Neural progenitor cell (in vitro differentiated cells): ENCODE measurements around the gene TRMT1. TPM values are rescaled to one million over a fixed set of nuclear protein-coding genes. Genes with fewer than 3 reads are reported as not detected.
A peak's percentile ranks its signal among the peaks of the same experiment; 100 is the strongest.

Experiments
- DNase-seq: peaks from one replicate; pipeline ENCODE4 v3.0.0-alpha.2; 2016; ENCODE audit warnings: low spot score
- H2AFZ ChIP-seq: fragments of 200-600 bp; sonication (generic); replicated peaks from 2 replicates; pipeline ENCODE4 v1.6.1; 2016; ENCODE audit warnings: antibody characterized with exemption
- H3F3A ChIP-seq: fragments of 200-600 bp; sonication (generic); 2 replicates; pipeline ENCODE4 v1.6.1; 2016; ENCODE audit warnings: antibody characterized with exemption, low read depth
- H3K27ac ChIP-seq: fragments of 200-600 bp; sonication (generic); 2 replicates; pipeline ENCODE4 v1.5.1; 2016; ENCODE audit warnings: mild to moderate bottlenecking
- H3K27me3 ChIP-seq: fragments of 200-600 bp; sonication (generic); 2 replicates; pipeline ENCODE4 v1.6.1; 2016; ENCODE audit warnings: mild to moderate bottlenecking, moderate library complexity
- H3K36me3 ChIP-seq: fragments of 200-600 bp; sonication (generic); 2 replicates; pipeline ENCODE4 v1.5.1; 2016
- H3K4me1 ChIP-seq: fragments of 200-600 bp; sonication (generic); 2 replicates; pipeline ENCODE4 v1.6.1; 2016; ENCODE audit warnings: mixed run types
- H3K4me2 ChIP-seq: fragments of 200-600 bp; sonication (generic); 2 replicates; pipeline ENCODE4 v1.6.1; 2016
- H3K4me3 ChIP-seq: fragments of 200-600 bp; sonication (generic); 2 replicates; pipeline ENCODE4 v1.5.1; 2016
- H3K79me2 ChIP-seq: fragments of 200-600 bp; sonication (generic); 2 replicates; pipeline ENCODE4 v1.6.1; 2016; ENCODE audit warnings: low read depth
- H3K9ac ChIP-seq: fragments of 200-600 bp; sonication (generic); 2 replicates; pipeline ENCODE4 v1.6.1; 2016
- H3K9me3 ChIP-seq: fragments of 200-600 bp; sonication (generic); 2 replicates; pipeline ENCODE4 v1.5.1; 2016; ENCODE audit warnings: low read depth
- H4K20me1 ChIP-seq: fragments of 200-600 bp; sonication (generic); 2 replicates; pipeline ENCODE4 v1.6.1; 2016; ENCODE audit warnings: low read depth
- H3K27ac Mint-ChIP-seq: 3 replicates; pipeline ENCODE4 v1.8.0; 2021; ENCODE audit warnings: mixed read lengths
- H3K27me3 Mint-ChIP-seq: 2 replicates; pipeline ENCODE4 v1.8.0; 2022; ENCODE audit warnings: low read depth, mild to moderate bottlenecking, inconsistent platforms, moderate library complexity, mixed read lengths; ENCODE audit not compliant: insufficient read depth
- H3K36me3 Mint-ChIP-seq: 3 replicates; pipeline ENCODE4 v1.8.0; 2021; ENCODE audit warnings: mixed read lengths
- H3K4me1 Mint-ChIP-seq: 3 replicates; pipeline ENCODE4 v1.8.0; 2021; ENCODE audit warnings: mixed read lengths
- H3K4me3 Mint-ChIP-seq: 3 replicates; pipeline ENCODE4 v1.8.0; 2021; ENCODE audit warnings: mild to moderate bottlenecking, moderate library complexity, mixed read lengths
- H3K9me3 Mint-ChIP-seq: 3 replicates; pipeline ENCODE4 v1.8.0; 2020; ENCODE audit warnings: mixed read lengths
- CTCF ChIP-seq: fragments of 200-600 bp; sonication (generic); IDR thresholded peaks from 2 replicates; pipeline ENCODE4 v1.5.1; 2017; ENCODE audit warnings: antibody characterized with exemption, mild to moderate bottlenecking
- EZH2 ChIP-seq: fragments of 200-600 bp; sonication (generic); IDR thresholded peaks from 2 replicates; pipeline ENCODE4 v1.6.1; 2017; ENCODE audit warnings: antibody characterized with exemption, mild to moderate bottlenecking, moderate library complexity
- EZH2phosphoT487 ChIP-seq: fragments of 200-600 bp; sonication (generic); IDR thresholded peaks from 2 replicates; pipeline ENCODE4 v1.6.1; 2017; ENCODE audit warnings: antibody characterized with exemption
- total RNA-seq: library from RNA; depleted of rRNA; stranded (reverse); fragments of >200 nt; gene quantifications from 2 replicates; pipeline ENCODE4 v1.2.3, GENCODE V29; 2015; ENCODE audit warnings: low replicate concordance

Gene TRMT1
- total RNA-seq, 1 donor from 2014 or later = 30.2 TPM

DNA sequence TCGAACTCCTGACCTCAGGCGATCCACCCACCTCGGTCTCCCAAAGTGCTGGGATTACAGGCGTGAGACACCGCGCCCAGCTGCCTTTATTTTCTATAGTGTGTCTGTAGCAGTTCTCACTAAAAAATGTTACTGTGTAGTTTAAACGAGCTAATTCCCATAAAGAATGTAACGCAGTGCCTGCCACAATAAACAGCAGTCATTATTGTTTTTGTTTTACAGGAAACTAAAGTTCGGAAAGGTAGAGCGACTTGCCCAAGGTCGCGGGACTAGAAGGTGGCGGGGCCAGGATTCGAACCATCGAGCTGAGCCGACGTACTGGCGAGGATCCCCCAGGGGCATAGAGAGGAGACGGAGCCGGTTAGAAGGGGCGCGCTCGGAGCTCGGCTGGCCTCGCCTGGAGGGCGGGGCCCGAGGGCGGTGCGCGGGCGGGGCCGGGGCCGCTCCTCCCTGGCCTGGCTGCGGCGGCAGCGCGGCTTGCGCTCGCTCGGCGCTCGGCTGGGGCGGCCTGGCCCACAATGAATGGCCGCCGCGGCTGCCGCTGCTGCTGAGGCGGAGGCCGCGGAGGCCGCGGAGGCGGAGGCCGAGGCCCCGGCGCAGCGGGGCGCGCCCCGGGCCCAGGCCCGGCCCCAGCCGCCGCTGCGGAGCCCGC lies 1.4 kb upstream of the TRMT1 start, which contains the start of gene NACC1:
Gene NACC1, plus strand, starts transcription at position 493 of the 652 bp plus-strand sequence. CDS start 16,944 bp downstream, outside the sequence.
- Histone ChIP-seq H2AFZ (peak within 1 kb of the TSS; percentile 35), H4K20me1 (peaks cover 45% of the 10 kb centered on the region), H3F3A (peaks cover 14% of the 10 kb centered on the region), H3K79me2 (peaks cover 71% of the 10 kb centered on the region), H3K9ac (peak within 1 kb of the TSS; percentile 90), H3K4me1 (peaks cover 22% of the 10 kb centered on the region), H3K4me3 (peak within 1 kb of the TSS; percentile 100), H3K27me3 (no peaks in the 10 kb centered on the region), H3K4me2 (peak within 1 kb of the TSS; percentile 94), H3K27ac (peak within 1 kb of the TSS; percentile 89), H3K9me3 (no peaks in the 10 kb centered on the region), H3K36me3 (no peaks in the 10 kb centered on the region)
- Mint-ChIP-seq H3K4me1 (peaks cover 49% of the 10 kb centered on the region), H3K4me3 (peak within 1 kb of the TSS; percentile 99), H3K9me3 (no peaks in the 10 kb centered on the region), H3K27ac (peak within 1 kb of the TSS; percentile 95), H3K27me3 (peaks cover 9% of the 10 kb centered on the region), H3K36me3 (peaks cover 12% of the 10 kb centered on the region)
- DNase-seq = peak; percentile 97
- TF ChIP-seq EZH2 (no peak), CTCF (no peak), EZH2phosphoT487 (no peak)

DNA sequence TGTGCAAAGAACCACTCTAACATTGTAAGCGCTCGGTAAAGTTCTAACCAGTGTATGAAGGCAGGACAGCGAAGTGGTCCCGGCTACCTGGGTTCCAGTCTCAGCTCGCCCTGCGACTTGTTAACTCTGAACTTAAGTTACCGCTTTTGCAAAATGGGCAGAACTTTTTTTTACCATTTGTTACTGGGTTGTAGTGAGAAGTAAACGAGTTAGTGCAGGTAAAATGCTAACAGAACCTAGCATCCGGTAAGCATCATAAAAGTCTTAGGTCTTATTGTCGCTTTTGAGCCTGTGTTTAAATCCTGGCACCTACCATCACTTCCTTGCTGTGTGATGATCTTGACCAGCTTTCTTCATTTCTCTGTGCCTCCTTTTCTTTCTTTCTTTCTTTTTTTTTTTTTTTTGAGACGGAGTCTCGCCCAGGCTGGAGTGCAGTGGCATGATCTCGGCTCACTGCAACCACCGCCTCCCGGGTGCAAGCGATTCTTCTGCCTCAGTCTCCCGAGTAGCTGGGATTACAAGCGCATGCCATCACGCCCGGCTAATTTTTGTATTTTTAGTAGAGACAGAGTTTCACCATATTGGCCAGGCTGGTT lies 734 bp upstream of the TRMT1 start:
- Histone ChIP-seq H3K9me3 (no peaks in the 10 kb centered on the region), H3K27me3 (no peaks in the 10 kb centered on the region), H3K27ac (no peak overlapping the region), H3K4me3 (peak overlapping the region; percentile 63), H3F3A (peaks cover 14% of the 10 kb centered on the region), H3K4me1 (peaks cover 22% of the 10 kb centered on the region), H3K4me2 (peak overlapping the region; percentile 94), H2AFZ (peak overlapping the region; percentile 35), H3K36me3 (no peaks in the 10 kb centered on the region), H4K20me1 (peaks cover 39% of the 10 kb centered on the region), H3K9ac (no peak overlapping the region), H3K79me2 (peaks cover 65% of the 10 kb centered on the region)
- Mint-ChIP-seq H3K27me3 (peaks cover 6% of the 10 kb centered on the region), H3K36me3 (peaks cover 12% of the 10 kb centered on the region), H3K9me3 (no peaks in the 10 kb centered on the region), H3K4me3 (peak overlapping the region; percentile 99), H3K27ac (peak overlapping the region; percentile 95), H3K4me1 (peaks cover 45% of the 10 kb centered on the region)
- DNase-seq = no peak
- TF ChIP-seq CTCF = no peak

- H3K27me3 ChIP-seq = no peaks in the 10 kb centered on the region
- no peaks in the 10 kb centered on the region for H3K9me3 ChIP-seq
- H3K27ac ChIP-seq = no peak overlapping the region
- H3K27me3 Mint-ChIP-seq = peaks cover 6% of the 10 kb centered on the region
- peaks cover 25% of the 10 kb centered on the region for H4K20me1 ChIP-seq
- H3K27ac Mint-ChIP-seq = no peak overlapping the region
- H3K36me3 Mint-ChIP-seq = peaks cover 6% of the 10 kb centered on the region
- H3K4me2 ChIP-seq = peak overlapping the region; percentile 94
- H3F3A ChIP-seq = peaks cover 14% of the 10 kb centered on the region
- peak overlapping the region; percentile 63 for H3K4me3 ChIP-seq
- peaks cover 22% of the 10 kb centered on the region for H3K4me1 ChIP-seq
- TF ChIP-seq EZH2phosphoT487 = no peak
- TF ChIP-seq CTCF = no peak
- no peak for TF ChIP-seq EZH2
- H3K4me3 Mint-ChIP-seq = peak overlapping the region; percentile 99
- peak overlapping the region; percentile 35 for H2AFZ ChIP-seq
- no peaks in the 10 kb centered on the region for H3K36me3 ChIP-seq
- peak; percentile 44 for DNase-seq
- no peaks in the 10 kb centered on the region for H3K9me3 Mint-ChIP-seq
- H3K79me2 ChIP-seq = peaks cover 51% of the 10 kb centered on the region
- peaks cover 36% of the 10 kb centered on the region for H3K4me1 Mint-ChIP-seq
- peak overlapping the region; percentile 78 for H3K9ac ChIP-seq
Measured at GRCh38 chr19:13115936-13116281, 631 bp downstream of the TRMT1 start.
